K562 (cell line): Measurements from ENCODE around the gene TRMT112. TPM values are rescaled to one million over a fixed set of nuclear protein-coding genes. Genes with fewer than 3 reads are reported as not detected.

Source experiments
- AFF1 ChIP-seq, 2 experiments: fragments of 450-650 bp; IDR thresholded peaks; 2 replicates each; pipeline ENCODE4 v1.6.1; 2018; ENCODE audit warnings: mild to moderate bottlenecking in 2 of 2, low read depth in 1 of 2; ENCODE audit not compliant: partially characterized antibody in 2 of 2
- HNRNPLL ChIP-seq: fragments of 200-400 bp; formaldehyde crosslinking; IDR thresholded peaks from 2 replicates; pipeline ENCODE4 v1.6.1; 2017; ENCODE audit warnings: low read length, low read depth, mild to moderate bottlenecking; ENCODE audit not compliant: poor library complexity, severe bottlenecking
- MYC ChIP-seq, 2 experiments: fragments of 250-450 bp in 1 of 2; sonication (Bioruptor Pico) in 1 of 2; IDR thresholded peaks; 2 replicates each; pipeline versions ENCODE4 v1.5.1 to v1.6.1; 2012 to 2021; ENCODE audit warnings: low read depth in 2 of 2, borderline replicate concordance in 1 of 2, improper control_type of control experiment in 1 of 2, low read length in 1 of 2, mild to moderate bottlenecking in 1 of 2, moderate library complexity in 1 of 2
- NFXL1 ChIP-seq: fragments of 450-650 bp; formaldehyde crosslinking; IDR thresholded peaks from 2 replicates; pipeline ENCODE4 v1.4.0; 2021; ENCODE audit warnings: mild to moderate bottlenecking
- RBM39 ChIP-seq: fragments of 200-400 bp; formaldehyde crosslinking; optimal IDR thresholded peaks from 2 replicates; pipeline ENCODE3; 2018; ENCODE audit warnings: low read depth, low read length
- TAL1 ChIP-seq: fragments of 450-650 bp; IDR thresholded peaks from 2 replicates; pipeline ENCODE4 v1.6.1; 2016; ENCODE audit warnings: mild to moderate bottlenecking
- TGIF2 ChIP-seq: sonication (generic); formaldehyde crosslinking; IDR thresholded peaks from 2 replicates; pipeline ENCODE4 v1.8.1; 2022; ENCODE audit warnings: mild to moderate bottlenecking, missing genetic modification reagents, moderate library complexity
- TSHZ1 ChIP-seq: fragments of 250-450 bp; sonication (Bioruptor Pico); IDR thresholded peaks from 2 replicates; pipeline ENCODE4 v1.4.0; 2020; ENCODE audit warnings: mild to moderate bottlenecking, moderate library complexity
- ZNF518B ChIP-seq: fragments of 250-450 bp; sonication (Bioruptor Pico); IDR thresholded peaks from 2 replicates; pipeline ENCODE4 v1.5.0; 2021; ENCODE audit warnings: mild to moderate bottlenecking, moderate library complexity
- ZSCAN32 ChIP-seq: fragments of 450-650 bp; formaldehyde crosslinking; IDR thresholded peaks from 2 replicates; pipeline ENCODE4 v1.4.0; 2020; ENCODE audit warnings: mild to moderate bottlenecking, moderate library complexity
- polyA plus RNA-seq, 8 experiments: library from polyadenylated mRNA; depleted of rRNA in 4 of 8; stranded (reverse) in 5 of 8; unstranded in 3 of 8; fragments of >200 nt; fragmentation: Nextera tagmentation in 2 of 8; fragmentation: Illumina TruSeq in 1 of 8; extraction: Ambion mirVana in 2 of 8; extraction: Trizol in 1 of 8; gene quantifications; 2 replicates each; pipeline versions ENCODE4 v1.2.1 to v1.2.3, GENCODE V29; 2011 to 2014; ENCODE audit warnings: inconsistent platforms in 1 of 8, missing spikeins in 1 of 8
- total RNA-seq, 7 experiments: library from RNA; depleted of rRNA in 6 of 7; stranded (reverse); fragments of >200 nt in 6 of 7; fragmentation: Illumina TruSeq in 2 of 7; extraction: Trizol in 2 of 7; gene quantifications; 2 replicates each; pipeline versions ENCODE4 v1.2.1 to v1.2.3, GENCODE V29; 2011 to 2021; ENCODE audit warnings: low replicate concordance in 1 of 7
- TF ChIP-seq, protein P1 (sequence below): fragments of 450-650 bp; IDR thresholded peaks from 2 replicates; pipeline ENCODE4 v1.6.1; 2017; ENCODE audit warnings: mild to moderate bottlenecking, moderate library complexity

The TRMT112 gene
- total and polyA plus RNA-seq, 9 of the 15 experiments (the other 6 are each of a cell fraction or from before 2014, with no cell fraction given): 162 to 444 (median 300) TPM

- TF ChIP-seq AFF1 (IDR thresholded peaks at IDR 0.05; ENCODE audit: low read depth in 1 of 2, partially characterized antibody in 2 of 2) (peak in 1 of 2 experiments; percentile 81), TGIF2 (no peak), NFXL1 (no peak), HNRNPLL (peak; percentile 50), TAL1 (no peak), TSHZ1 (no peak), ZNF518B (CRISPR knock-in tag) (no peak), ZSCAN32 (CRISPR knock-in tag) (no peak), RBM39 (peak; percentile 71), MYC (IDR thresholded peaks at IDR 0.05; ENCODE audit: low read depth, low read length) (peak; percentile 94), MYC (CRISPR knock-in tag; IDR thresholded peaks at IDR 0.05; ENCODE audit: borderline replicate concordance, low read depth) (peak; percentile 91; the same call in 1 of the 2 replicates)
- TF ChIP-seq, protein P1, sequence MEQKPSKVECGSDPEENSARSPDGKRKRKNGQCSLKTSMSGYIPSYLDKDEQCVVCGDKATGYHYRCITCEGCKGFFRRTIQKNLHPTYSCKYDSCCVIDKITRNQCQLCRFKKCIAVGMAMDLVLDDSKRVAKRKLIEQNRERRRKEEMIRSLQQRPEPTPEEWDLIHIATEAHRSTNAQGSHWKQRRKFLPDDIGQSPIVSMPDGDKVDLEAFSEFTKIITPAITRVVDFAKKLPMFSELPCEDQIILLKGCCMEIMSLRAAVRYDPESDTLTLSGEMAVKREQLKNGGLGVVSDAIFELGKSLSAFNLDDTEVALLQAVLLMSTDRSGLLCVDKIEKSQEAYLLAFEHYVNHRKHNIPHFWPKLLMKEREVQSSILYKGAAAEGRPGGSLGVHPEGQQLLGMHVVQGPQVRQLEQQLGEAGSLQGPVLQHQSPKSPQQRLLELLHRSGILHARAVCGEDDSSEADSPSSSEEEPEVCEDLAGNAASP: no peak
Observed at GRCh38 chr11:64304316-64305072, 12.9 kb downstream of the TRMT112 start (continued).
